Tibial nerve (tissue), 3 donors: ENCODE measurements around the gene WRAP73.

ENCODE experiments used
- CTCF ChIP-seq, 5 experiments: fragments of 200-600 bp in 3 of 5; fragments of 450-650 bp in 2 of 5; sonication (generic) in 3 of 5; IDR thresholded peaks; one replicate each; pipeline ENCODE4 v1.5.1; 2016 to 2019; ENCODE audit warnings: antibody characterized with exemption in 5 of 5, mild to moderate bottlenecking in 3 of 5, moderate library complexity in 2 of 5
- POLR2A ChIP-seq, 2 donors: fragments of 450-650 bp; IDR thresholded peaks; one replicate each; pipeline ENCODE4 v1.6.1; 2017; ENCODE audit warnings: antibody characterized with exemption in 2 of 2, mild to moderate bottlenecking in 2 of 2, moderate library complexity in 2 of 2

GRCh38 chr1:3651026-3651929, 1.4 kb upstream of the WRAP73 start:
- no peak for TF ChIP-seq CTCF (IDR thresholded peaks at IDR 0.05)
- TF ChIP-seq POLR2A (IDR thresholded peaks at IDR 0.05), result no peak
